Measurements from ENCODE around the gene PHKA1.

GRCh38 chrX:72554448-72555140 lies 159.5 kb downstream of the PHKA1 start:
- TF ChIP-seq, protein P1, sequence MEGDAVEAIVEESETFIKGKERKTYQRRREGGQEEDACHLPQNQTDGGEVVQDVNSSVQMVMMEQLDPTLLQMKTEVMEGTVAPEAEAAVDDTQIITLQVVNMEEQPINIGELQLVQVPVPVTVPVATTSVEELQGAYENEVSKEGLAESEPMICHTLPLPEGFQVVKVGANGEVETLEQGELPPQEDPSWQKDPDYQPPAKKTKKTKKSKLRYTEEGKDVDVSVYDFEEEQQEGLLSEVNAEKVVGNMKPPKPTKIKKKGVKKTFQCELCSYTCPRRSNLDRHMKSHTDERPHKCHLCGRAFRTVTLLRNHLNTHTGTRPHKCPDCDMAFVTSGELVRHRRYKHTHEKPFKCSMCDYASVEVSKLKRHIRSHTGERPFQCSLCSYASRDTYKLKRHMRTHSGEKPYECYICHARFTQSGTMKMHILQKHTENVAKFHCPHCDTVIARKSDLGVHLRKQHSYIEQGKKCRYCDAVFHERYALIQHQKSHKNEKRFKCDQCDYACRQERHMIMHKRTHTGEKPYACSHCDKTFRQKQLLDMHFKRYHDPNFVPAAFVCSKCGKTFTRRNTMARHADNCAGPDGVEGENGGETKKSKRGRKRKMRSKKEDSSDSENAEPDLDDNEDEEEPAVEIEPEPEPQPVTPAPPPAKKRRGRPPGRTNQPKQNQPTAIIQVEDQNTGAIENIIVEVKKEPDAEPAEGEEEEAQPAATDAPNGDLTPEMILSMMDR (IDR thresholded peaks at IDR 0.05; ENCODE audit: poor library complexity, severe bottlenecking): no peak
- no peak for TF ChIP-seq RAD21 (conservative IDR thresholded peaks at IDR 0.05)
